Stimulated activated CD4-positive, alpha-beta T cell treated with anti-CD3 and anti-CD28 coated beads, Interleukin-15, amount 100 ng/mL, for 48 hours (primary cell): ENCODE results near the gene MYPOP.
A peak's percentile ranks its signal among the peaks of the same experiment; 100 is the strongest.
"Not testable (repeated sequence)": the region's sequence is repeated elsewhere in the genome, so short reads cannot be mapped to it uniquely, and the experiment has no call there.

Source experiments
- DNase-seq, 2 donors: peaks; one replicate each; pipeline ENCODE4 v3.0.0-alpha.2; 2020; ENCODE audit warnings: low read depth in 2 of 2

The MYPOP gene

DNA sequence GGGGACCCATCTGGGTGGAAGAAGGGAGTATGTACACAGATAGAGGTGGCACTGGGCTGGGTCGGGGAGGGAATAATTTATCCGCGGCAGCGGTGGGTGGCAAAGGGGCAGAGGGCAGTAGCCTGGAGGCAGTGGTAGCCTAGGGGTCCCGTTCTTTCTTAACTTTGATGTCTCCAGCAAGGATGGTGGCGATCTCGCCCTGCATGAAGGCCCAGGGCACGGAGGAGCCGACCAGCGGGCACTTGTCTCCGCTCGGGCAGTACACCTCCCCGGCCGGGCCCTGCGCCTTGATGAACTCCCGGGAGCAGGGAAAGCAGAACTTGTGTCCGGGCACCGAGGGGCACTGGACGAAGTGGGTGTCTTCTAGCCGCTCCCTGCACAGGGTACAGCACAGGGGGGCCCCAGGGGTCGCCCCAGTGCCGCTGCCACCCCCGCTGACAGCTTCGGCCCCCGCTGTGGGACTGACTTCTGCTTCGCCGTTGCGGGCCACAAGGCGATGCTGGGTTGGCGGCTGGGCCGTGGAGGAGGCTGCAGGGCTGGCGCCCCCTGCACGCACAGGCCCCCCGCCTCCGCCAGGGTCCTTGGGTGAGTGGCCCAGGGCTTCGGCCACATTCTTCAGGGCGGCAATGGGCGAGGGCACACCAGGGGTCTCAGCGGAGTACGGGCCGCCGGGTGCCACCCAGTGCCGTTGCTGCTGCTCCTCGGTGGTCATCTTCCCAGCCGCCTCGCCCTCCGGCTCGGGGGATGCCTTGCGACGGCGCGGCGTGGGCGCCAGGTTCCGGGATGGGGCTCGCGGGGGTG is 18.3 kb downstream of the MYPOP start:
- DNase-seq = no peak

DNA sequence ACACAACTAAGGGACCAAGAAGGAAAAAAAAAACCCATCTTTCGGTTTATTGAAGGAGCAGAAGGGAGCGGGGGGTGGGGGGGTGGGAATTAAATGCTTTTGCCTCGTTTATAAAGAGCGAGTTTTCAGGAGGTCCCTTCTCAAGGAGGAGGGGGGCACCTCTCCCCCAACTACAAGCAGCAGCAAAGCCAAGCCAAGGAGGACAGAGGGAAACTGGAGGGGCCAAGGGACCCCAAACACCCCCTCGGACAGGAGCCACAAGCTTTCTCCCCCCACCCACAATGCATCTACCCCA is 18.9 kb downstream of the MYPOP start:
- DNase-seq = no peak

DNA sequence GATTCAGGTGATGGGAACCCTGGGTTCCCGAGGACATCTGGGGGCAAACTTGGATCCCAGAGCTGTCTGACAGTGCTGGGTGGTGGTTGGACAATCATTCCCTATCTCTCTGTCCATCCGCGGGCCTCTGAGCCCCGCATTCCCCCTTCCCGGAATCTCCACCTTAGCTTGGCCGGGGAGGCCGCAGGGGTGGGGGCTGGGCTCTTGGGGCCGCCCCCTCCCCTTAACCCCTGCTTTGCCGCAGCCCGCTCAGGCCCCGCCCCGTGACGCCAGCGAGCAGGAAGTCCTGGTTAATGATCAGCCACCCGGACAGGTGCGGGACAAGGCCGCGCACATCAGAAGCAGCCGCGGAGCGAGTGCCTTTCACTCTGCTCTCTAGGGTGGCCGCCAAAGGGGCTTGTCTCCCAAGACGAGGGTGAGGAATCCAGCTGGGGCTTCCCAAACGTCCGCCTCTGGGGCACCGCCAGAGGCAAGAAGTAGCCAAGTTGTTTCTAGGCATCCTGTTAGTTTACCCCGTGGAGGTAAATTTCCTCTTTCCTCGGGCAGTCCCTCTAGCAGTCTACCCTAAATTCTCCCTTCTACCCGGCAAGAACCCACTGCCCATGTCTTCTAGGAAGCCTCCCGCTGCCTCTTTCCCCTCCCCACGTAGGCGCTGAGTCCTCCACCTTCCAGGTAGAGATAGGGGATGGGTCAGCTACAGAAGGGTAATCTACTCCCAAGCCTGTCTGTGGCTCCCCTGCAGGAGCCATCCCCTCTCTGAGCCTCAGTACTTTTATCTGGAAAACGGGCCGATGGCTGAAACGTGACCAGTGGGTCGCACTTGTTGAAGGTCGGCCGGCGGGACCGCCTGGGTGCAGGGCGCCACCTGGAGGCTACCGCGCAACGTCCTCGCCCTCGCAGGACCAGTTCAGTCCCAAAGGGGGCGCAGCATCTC is 19.5 kb downstream of the MYPOP start:
- DNase-seq = peak; percentile 69 to 82

DNA sequence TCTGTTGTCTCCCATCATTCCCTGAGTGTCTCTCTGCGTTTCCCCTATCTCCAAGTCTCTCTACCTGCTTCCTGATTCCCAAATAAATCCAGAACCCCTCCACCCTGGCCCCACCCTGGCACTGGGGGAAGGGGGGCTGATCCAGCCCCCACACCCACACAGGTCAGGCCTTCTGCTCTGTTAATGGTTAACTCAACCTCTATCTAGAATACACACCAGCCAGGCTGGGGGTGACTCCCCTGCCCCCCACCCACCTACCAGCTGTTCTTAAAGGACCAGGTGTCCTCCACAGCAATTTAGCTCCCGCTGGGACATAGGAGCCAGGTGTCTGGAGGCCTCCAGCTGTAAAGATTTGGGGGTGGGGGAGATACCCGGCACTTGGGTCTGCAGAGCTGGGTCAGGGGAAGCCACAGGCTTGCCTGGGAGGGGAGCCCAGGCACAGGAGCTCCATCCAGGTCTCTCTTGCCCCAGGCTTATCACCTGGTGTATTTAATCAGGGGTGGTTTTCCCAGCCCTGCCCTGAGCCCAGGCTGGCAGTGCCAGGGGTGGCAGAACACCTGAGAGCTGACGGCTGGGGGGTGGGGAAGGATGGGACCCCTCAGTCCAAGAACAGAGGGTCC is 20.4 kb downstream of the MYPOP start:
- DNase-seq = no peak

DNA sequence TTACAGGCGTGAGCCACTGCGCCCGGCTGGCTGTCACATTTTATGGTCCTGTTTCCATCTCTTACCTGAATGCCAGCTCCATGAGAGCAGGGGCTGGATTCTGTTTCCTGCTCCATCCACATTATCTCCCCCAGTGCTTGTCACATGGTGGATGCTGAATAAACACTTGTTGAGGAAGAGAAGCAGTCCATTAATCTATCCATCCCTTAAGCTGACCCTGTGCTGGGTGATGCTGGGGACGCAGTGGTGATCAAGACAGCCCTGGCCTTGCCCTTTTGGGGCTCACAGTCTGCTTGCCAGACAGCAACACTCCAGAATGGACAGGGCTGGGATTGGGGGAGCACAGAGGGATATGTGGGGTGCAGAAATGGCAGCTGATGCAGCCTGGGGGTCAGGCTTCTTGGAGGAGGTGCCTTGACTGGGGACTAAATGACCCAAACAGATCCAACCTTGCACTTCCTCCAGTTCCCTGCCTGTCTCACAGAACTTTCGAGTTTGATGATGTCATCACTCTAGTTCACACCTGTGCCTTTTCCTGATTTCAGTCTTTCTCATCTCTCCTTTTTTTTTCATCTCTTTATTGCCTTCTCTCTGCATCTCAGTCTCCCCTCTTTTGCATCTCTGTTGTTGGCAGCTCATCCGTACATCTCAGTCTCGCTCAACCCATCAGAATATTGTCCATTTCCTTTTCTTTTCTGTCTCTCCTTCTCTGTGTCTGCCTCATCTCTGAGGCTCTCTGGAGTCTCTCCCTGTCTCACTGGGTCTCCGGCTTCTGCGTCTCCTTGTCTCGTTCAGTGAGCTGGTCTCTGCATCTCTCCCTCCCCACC is 21.1 kb downstream of the MYPOP start:
- DNase-seq = no peak

DNA sequence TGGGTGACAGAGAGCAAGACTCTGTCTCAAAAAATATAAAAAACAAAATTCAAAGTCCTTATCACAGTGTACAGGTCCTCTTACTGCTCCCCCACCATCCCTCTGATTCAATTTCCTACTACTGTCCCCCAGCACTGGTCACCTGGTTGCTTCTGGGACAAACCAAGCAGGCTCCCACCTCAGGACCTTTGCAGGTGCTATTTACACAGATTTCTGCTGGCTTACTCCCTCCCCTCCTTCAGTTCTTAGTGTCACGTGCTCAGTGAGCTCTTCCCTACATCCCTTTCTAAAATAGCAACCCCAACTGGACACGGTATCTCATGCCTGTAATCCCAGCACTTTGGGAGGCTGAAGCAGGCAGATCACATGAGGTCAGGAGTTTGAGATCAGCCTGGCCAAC is 22.4 kb downstream of the MYPOP start:
- no peak for DNase-seq

DNA sequence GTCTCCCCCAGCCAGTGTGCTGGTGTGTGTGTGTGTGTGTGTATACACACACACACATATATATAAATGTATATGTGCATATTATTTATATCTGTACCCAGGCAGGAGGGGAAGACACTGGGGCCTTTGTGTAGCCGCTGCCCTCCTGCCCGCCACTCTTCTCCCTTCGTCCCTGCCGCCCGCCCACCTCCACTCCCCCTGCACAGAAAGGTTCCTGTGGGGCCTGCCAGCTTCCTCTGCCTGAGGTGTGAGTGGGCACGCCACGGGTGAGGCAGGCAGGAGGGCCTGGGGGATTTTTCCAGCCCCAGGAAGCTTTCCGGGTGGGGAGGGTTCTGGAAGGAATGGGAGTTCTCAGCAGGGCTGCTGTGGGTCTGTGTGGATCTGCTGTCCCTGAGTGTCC is 23.4 kb downstream of the MYPOP start:
- no peak for DNase-seq

DNA sequence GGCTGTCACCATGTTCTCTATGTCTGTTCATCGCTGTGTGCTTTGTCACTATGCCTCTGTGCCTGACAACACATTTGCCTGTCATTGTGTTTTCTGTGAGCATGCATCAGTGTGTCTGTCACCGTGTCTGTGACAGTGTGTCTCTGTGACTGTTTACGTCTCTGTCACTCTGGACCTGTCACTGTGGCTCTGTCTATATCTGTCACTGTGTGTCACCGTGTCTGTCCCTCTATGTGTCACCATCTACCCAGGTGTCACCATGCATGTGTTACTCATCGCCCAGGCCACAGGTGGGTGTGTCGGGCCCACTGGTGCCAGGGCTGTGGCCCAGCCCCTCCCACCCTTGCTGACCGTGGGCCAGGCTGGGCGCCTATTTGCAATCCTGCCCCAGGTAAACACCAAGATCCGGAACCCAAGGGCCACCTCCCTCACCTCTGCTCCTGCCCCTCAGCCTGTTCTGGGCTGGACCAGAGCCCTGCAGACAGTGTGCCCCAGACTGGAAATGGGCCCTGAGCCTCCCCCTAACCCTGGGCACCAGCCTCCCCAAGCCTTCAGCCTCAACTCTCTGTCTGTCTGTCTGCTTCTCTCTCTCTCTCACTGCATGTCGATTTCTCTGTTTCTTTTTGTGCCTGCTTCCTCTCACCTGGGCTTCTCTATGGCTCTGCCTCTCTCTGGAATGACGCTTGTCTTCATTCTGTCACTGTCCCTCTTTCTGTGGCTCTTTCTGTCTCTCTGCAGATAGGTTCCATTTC is 24.2 kb downstream of the MYPOP start:
- DNase-seq = no peak

DNA sequence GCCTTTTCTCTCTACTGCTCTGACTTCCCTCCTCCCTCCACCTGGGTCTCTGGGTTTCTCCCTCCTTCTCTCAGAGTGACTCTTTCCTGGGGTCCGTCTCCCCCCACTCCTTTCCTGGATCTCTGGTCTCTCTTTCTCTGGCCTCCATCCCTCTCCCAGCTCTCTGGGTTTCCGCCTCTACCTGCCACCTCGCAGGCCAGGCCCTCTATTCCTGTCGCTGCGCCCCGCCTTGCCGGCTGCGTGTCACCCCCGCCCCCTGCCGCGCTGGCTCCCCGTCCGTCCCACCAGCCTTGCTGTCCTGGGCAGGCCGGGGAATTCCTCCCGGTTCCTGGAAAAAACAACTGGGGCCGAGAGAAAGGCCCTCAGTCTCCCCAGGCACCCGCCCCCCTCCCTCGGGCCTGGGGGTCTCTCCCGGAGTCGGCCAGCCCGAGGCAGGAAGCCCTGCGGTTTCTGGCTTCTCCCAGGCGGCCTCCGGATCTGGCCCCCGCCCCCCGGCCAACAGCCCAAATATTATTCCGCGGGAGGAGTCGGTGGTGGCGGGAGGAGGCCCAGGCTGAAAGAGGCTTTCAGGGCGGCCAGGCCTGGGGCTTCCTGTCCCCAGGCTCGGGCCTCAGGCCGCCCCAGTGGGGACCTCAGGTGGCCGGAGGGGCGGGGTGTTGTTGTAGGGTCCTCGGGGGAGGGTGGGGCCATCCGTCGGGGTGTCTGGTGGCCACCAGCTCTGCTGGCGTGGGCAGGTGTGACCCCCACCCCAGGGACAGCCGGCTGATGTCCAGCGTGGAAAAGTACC is 25.8 kb downstream of the MYPOP start:
- peak in 1 of 2 donors; percentile 35 for DNase-seq

DNA sequence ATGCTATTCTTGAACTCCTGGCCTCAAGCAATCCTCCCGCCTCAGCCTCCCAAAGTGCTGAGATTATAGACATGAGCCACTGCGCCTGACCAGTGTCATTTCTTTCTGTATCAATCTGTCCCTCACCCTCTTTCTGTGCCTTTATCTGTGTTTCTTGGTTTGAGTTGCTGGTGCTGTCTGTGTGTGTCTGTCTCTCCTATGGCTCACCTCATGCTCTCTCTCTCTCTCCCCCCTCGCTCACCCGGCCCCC is 26.3 kb downstream of the MYPOP start:
- DNase-seq = no peak

DNA sequence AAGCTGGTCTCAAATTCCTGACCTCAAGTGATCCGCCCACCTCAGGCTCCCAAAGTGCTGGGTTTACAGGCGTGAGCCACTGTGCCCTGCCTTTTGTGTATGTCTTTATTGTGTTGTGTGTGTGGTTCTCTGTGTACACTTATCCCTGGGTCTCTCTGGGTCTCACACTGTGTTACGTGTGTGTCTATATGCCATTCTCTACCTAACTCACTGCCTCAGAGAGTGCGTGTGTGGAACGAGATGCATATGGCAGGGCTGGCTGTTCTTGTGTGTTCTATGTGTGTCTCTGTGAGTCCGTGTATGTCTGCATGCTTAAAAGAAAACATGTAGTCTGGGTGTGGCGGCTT is 27.8 kb downstream of the MYPOP start:
- DNase-seq = no peak

DNA sequence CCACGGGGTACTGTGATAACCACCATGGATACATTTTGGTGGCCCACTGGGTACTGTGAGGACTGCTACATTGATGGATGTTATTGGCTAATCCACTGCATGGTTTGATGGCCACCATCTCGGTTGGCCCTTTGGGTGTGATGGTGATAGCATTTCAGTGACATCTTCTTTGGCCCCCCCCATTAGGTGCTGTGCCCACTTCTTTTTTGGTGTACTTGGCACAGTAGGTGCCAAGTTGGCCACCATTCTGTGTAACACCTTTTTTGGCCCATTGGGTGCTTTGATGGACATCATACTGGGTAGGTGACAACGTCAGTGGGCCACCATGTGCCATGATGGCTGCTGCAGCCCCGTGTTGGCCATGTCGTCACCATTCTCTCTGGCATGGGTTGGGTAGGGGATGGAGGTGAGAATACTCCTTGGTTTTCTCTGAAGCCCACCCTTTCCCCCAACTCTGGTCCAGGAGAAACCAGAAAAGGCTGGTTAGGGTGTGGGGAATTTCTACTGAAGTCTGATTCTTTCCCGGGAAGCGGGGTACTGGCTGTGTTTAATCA is 29.1 kb downstream of the MYPOP start:
- DNase-seq = no peak

DNA sequence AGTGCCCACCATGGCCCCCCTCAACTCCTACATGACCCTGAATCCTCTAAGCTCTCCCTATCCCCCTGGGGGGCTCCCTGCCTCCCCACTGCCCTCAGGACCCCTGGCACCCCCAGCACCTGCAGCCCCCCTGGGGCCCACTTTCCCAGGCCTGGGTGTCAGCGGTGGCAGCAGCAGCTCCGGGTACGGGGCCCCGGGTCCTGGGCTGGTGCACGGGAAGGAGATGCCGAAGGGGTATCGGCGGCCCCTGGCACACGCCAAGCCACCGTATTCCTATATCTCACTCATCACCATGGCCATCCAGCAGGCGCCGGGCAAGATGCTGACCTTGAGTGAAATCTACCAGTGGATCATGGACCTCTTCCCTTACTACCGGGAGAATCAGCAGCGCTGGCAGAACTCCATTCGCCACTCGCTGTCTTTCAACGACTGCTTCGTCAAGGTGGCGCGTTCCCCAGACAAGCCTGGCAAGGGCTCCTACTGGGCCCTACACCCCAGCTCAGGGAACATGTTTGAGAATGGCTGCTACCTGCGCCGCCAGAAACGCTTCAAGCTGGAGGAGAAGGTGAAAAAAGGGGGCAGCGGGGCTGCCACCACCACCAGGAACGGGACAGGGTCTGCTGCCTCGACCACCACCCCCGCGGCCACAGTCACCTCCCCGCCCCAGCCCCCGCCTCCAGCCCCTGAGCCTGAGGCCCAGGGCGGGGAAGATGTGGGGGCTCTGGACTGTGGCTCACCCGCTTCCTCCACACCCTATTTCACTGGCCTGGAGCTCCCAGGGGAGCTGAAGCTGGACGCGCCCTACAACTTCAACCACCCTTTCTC is 30.1 kb downstream of the MYPOP start:
- no peak for DNase-seq

DNA sequence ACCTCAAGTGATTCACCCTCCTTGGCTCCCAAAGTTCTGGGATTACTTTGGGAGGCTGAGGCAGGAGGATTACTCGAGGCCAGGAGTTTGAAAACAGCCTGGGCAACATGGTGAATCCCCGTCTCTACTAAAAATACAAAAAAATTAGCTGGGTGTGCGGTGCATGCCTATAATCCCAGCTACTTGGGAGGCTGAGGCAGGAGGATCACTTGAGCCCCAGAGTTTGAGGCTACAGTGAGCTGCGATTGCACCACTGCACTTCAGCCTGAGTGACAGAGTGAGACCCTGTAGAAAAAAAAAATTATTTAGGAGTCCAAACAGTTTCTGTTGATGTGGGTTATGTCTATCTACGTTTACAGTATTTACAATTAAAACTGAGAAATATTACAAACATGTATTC is 31.6 kb downstream of the MYPOP start:
- DNase-seq = no peak

DNA sequence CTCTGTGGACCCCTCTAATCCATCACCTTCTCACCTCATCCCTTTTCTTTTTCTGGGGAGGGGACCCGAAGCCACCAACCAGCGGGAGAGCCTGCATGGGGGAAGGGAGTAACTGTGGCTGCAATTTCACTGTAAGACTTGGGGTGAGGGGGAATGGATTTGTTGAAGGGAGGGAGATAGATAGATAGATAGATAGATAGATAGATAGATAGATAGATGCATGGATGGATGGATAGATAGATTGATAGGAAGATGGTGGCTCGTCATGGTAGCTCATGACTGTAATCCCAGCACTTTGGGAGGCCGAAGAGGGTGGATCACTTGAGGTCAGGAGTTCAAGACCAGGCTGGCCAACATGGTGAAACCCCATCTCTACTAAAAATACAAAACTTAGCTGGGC is 35.2 kb downstream of the MYPOP start:
- DNase-seq = not testable (repeated sequence)

DNA sequence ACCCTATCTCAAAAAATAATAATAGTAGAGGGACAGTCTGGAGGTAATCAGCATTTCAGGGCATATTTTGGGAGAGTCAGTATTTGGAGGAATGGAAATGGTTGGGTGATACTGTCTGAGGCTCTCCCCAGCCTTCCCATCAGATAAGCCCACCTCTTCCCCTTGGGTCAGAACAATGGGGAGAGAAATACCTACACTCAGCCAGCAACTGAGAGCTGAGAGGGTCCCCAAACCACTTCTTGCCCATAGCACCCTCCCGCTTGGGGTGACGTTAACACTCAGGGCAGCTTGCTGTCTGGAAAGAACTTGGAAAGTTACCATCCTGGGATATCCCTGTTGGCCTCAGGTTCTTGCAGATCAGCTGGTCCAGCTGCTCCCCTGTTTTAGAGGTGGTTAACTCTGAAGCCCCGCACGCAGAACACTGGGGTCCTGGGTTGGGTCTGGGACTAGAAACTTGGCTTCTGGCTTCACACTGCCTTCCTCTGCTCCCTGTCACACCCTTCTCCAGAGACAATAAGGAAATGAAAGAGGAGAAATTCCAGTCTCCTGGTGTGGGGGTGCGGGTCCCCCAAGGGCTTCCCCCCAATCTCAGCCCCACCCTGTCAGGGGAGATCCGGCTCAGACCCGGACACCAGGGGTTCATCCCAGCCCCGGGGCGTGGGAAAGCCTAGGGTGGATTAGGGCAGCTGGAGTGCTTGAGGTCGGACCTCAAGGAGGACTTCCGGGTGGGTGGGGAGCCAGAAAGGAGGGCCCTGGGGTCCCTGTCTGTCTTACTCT is 35.8 kb downstream of the MYPOP start:
- DNase-seq = no peak

DNA sequence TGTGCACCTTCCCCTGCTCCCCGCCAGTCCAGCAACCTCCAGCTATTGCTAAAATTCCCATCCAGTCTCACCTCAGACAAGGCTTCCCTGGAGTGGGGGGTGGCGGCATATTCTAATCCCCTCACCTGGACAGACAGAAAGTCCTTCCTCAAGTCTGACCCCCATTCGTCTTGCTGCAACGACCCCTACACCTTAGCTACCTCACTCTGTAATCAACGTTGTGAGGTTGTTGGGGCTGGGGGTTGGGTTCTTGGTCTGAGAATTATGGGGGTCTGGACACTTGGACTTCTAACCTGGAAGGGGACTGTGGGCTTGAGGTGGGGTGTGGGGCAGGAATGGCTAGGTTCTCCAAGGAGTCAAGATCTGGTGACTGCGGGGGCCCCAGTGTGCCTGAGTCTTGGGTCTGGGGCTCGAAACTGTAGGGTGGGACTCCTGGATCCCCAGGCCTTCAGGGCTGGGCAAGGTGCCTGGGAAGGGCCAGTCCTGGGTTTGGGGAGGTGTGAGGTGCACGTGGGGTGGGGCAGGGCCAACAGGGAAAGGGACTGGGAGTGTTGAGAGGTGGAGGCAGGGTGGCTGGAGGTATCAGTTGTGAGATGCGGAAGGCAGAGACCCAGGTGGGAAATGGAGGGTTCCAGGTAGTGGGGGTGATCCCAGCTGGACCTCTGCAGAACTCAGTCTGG is 37.0 kb downstream of the MYPOP start:
- DNase-seq = no peak

DNA sequence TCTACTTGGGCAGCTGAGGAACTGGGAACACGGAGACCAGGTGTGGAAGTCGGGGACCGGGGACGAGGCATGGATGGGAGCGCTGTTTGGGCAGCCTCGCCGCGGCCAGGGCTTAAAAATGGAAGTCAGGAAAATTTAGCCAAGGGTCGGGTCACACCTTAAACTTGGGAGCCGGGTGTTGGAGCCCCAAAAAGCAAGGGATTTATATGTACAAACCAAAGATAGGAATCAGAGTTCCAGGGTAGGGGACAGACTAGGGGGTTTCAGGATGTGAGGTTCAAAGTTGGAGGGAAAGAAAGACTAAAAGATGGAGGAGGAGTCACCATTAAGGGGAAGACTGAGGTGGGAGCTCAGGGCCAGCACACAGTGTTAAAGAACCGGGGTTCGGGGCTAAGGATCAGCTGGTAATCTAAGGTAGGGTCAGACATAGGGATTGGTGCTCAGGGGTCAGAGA is 37.8 kb downstream of the MYPOP start:
- no peak for DNase-seq
